ENCODE measurements around the gene MARK1. TPM values are rescaled to one million over a fixed set of nuclear protein-coding genes. Genes with fewer than 3 reads are reported as not detected.

The MARK1 gene
- total and polyA plus RNA-seq, 9 of the 15 experiments (the other 6 are each of a cell fraction or from before 2014, with no cell fraction given), result not detected

- no peak for TF ChIP-seq ZNF561 (CRISPR knock-in tag; conservative IDR thresholded peaks at IDR 0.05)
- TF ChIP-seq RFX1 (IDR thresholded peaks at IDR 0.05), result no peak
- no peak for TF ChIP-seq ZNF165 (CRISPR knock-in tag; IDR thresholded peaks at IDR 0.05; ENCODE audit: borderline replicate concordance)
- TF ChIP-seq ZNF764 (CRISPR knock-in tag; IDR thresholded peaks at IDR 0.05; ENCODE audit: low read depth), result no peak
These were observed 169.4 kb downstream of the MARK1 start (continued) for GRCh38 chr1:220697326-220697725.

GRCh38 chr1:220698607-220699016, 170.7 kb downstream of the MARK1 start:
- H2AFZ ChIP-seq (ENCODE audit: low read depth, low read length), result no peak overlapping the region
- CTCF ChIA-PET (ENCODE audit: low intra/inter-chr PET ratio), result no interaction called here
- H3K4me2 ChIP-seq (ENCODE audit: insufficient read depth, low read length), result no peak overlapping the region
- no peak for ATAC-seq
- H4K20me1 ChIP-seq (replicated peaks; ENCODE audit: control insufficient read depth, insufficient read depth, low read length), result no peaks in the 10 kb centered on the region
- H3K9me1 ChIP-seq (ENCODE audit: control insufficient read depth, insufficient read depth, low read length), result no peaks in the 10 kb centered on the region
- no peak for FAIRE-seq
- no peaks in the 10 kb centered on the region for H3K79me2 ChIP-seq (ENCODE audit: control insufficient read depth, insufficient read depth, low read length)
- H3K27me3 ChIP-seq (ENCODE audit: control insufficient read depth in 2 of 2, insufficient read depth in 2 of 2, low read length in 2 of 2), result peaks cover 4 to 49% of the 10 kb centered on the region in 2 experiments; a peak in 3 of 5 replicates
- DNase-seq (ENCODE audit: extremely low read depth in 1 of 4, low spot score in 3 of 4), result peak in 1 of 4 experiments; percentile 10
- no peaks in the 10 kb centered on the region for H3K4me1 ChIP-seq (replicated peaks in 1 of 2; ENCODE audit: control insufficient read depth in 2 of 2, insufficient read depth in 2 of 2, low read length in 2 of 2)
- H3K27ac ChIP-seq (ENCODE audit: extremely low read depth, low read depth, low read length), result no peak overlapping the region
- 0% methylated on average over 5 of the region's 5 CpGs for WGBS (ENCODE audit: insufficient coverage, low coverage, missing lambda C conversion rate)
- no peaks in the 10 kb centered on the region for H3K9me3 ChIP-seq (replicated peaks; ENCODE audit: control insufficient read depth, insufficient read depth, low read depth, low read length)
- no TSS peak for BruUV-seq (replicated peaks)
- no peak overlapping the region for H3K4me3 ChIP-seq
- intact Hi-C loops (cut with micrococcal nuclease) (no loop called here), in situ Hi-C loops (cut with MboI) (no loop called here)
- no peaks in the 10 kb centered on the region for H3K36me3 ChIP-seq (ENCODE audit: control insufficient read depth, insufficient read depth, low read length)
- POLR2A ChIA-PET, result interaction anchor here (0.7 to 0.9 kb wide), 2 partner anchors 64 to 343 kb away, joined by 3 to 4 read pairs; no protein-coding TSS in a partner anchor
- no peak overlapping the region for H3K9ac ChIP-seq (ENCODE audit: insufficient read depth in 1 of 2, low read depth in 2 of 2, low read length in 2 of 2)
- TF ChIP-seq ZNF717 (CRISPR knock-in tag; IDR thresholded peaks at IDR 0.05) (no peak), MGA (IDR thresholded peaks at IDR 0.05) (no peak), RBM15 (IDR thresholded peaks at IDR 0.05; ENCODE audit: insufficient read depth, low read length) (no peak), SFPQ (IDR thresholded peaks at IDR 0.05; ENCODE audit: low read depth, low read length) (no peak)

All from K562 (cell line).